HCT116 (cell line): ENCODE results near the gene CLTRN. TPM values are rescaled to one million over a fixed set of nuclear protein-coding genes. Genes with fewer than 3 reads are reported as not detected.

Experiments
- ATAC-seq: fragments of 200-7000 bp; cut with Tn5 transposase; 2 replicates; pipeline ENCODE4 v1.9.1; 2020; ENCODE audit warnings: mild to moderate bottlenecking, moderate library complexity
- BruUV-seq: library from RNA; stranded (reverse); fragments of 400-500 nt; replicated peaks from 2 replicates; lab custom pipeline; 2021; lab: Mats Ljungman, UMichigan
- CTCF ChIA-PET: fragments of 300-600 bp; sonication (Branson Sonifier 250); formaldehyde crosslinking; loops from one replicate; lab custom pipeline; 2021; ENCODE audit warnings: antibody characterized with exemption; lab: Charles Lee
- POLR2A ChIA-PET: fragments of 300-600, 350-600 bp; sonication (Branson Sonifier 250); formaldehyde crosslinking; loops from one replicate; lab custom pipeline; 2021; ENCODE audit warnings: antibody characterized with exemption; lab: Charles Lee
- RAD21 ChIA-PET, 2 experiments: fragments of 300-600 bp; sonication (Branson Sonifier 250); formaldehyde crosslinking; loops; one replicate each; lab custom pipeline; 2023; ENCODE audit warnings: low total read pairs in 2 of 2; ENCODE audit not compliant: uncharacterized antibody in 2 of 2, unreplicated experiment in 2 of 2, low non-redundant PET in 1 of 2; lab: Charles Lee
- DNase-seq: peaks from one replicate; pipeline ENCODE4 v3.0.0-alpha.2; 2010; ENCODE audit warnings: low read depth, low spot score
- H2AFZ ChIP-seq: fragments of 200-600 bp; shearing (Covaris generic), sonication (generic); 2 replicates; pipeline ENCODE4 v1.6.1; 2017; ENCODE audit warnings: low read depth, mixed run types, mixed read lengths, antibody characterized with exemption, low read length; ENCODE audit not compliant: poor library complexity, severe bottlenecking
- H3K27ac ChIP-seq: 2 replicates; pipeline ENCODE4 v1.5.1; 2012; ENCODE audit warnings: low read depth, low read length
- H3K27me3 ChIP-seq: fragments of 200-600 bp; sonication (generic); 2 replicates; pipeline ENCODE4 v1.6.1; 2016; ENCODE audit warnings: mixed run types, low read length, mixed read lengths; ENCODE audit not compliant: insufficient read depth
- H3K36me3 ChIP-seq, 2 experiments: fragments of 200-500 bp in 1 of 2; fragments of 200-600 bp in 1 of 2; sonication (Bioruptor generic) in 1 of 2; sonication (generic) in 1 of 2; 2 replicates each; pipeline versions ENCODE4 v1.5.1 to v1.6.1; 2014 to 2016; ENCODE audit warnings: low read length in 2 of 2, inconsistent platforms in 1 of 2, mixed read lengths in 1 of 2, mixed run types in 1 of 2; ENCODE audit not compliant: insufficient read depth in 2 of 2, control insufficient read depth in 1 of 2
- H3K4me1 ChIP-seq, 2 experiments: fragments of 200-600 bp in 1 of 2; sonication (generic) in 1 of 2; 2 replicates each; pipeline versions ENCODE4 v1.5.1 to v1.6.1; 2012 to 2017; ENCODE audit warnings: low read length in 2 of 2, inconsistent platforms in 1 of 2, mild to moderate bottlenecking in 1 of 2, mixed read lengths in 1 of 2, mixed run types in 1 of 2, moderate library complexity in 1 of 2; ENCODE audit not compliant: insufficient read depth in 2 of 2, control insufficient read depth in 1 of 2
- H3K4me2 ChIP-seq: fragments of 200-600 bp; sonication (generic); 2 replicates; pipeline ENCODE4 v1.6.1; 2017; ENCODE audit warnings: mixed run types, low read length, mixed read lengths
- H3K4me3 ChIP-seq, 2 experiments: fragments of 200-600 bp in 1 of 2; sonication (generic) in 1 of 2; replicated peaks in 1 of 2; 2 replicates each; pipeline ENCODE4 v1.5.1; 2011 to 2016; ENCODE audit warnings: low read length in 2 of 2, control low read depth in 1 of 2, low read depth in 1 of 2, mild to moderate bottlenecking in 1 of 2, mixed read lengths in 1 of 2, mixed run types in 1 of 2
- H3K79me2 ChIP-seq: fragments of 200-600 bp; sonication (generic); 2 replicates; pipeline ENCODE4 v1.6.1; 2017; ENCODE audit warnings: mild to moderate bottlenecking, mixed run types, low read length, moderate library complexity, mixed read lengths; ENCODE audit not compliant: insufficient read depth
- H3K9ac ChIP-seq: fragments of 200-600 bp; sonication (generic); 2 replicates; pipeline ENCODE4 v1.6.1; 2016; ENCODE audit warnings: low read length, mixed read lengths
- H3K9me2 ChIP-seq: fragments of 200-600 bp; sonication (generic), shearing (Covaris generic); 2 replicates; pipeline ENCODE4 v1.6.1; 2017; ENCODE audit warnings: mixed run types, mild to moderate bottlenecking, moderate library complexity; ENCODE audit not compliant: insufficient read depth
- H3K9me3 ChIP-seq, 2 experiments: fragments of 200-500 bp in 1 of 2; fragments of 200-600 bp in 1 of 2; sonication (Bioruptor generic) in 1 of 2; sonication (generic) in 1 of 2; 2 replicates each; pipeline ENCODE4 v1.6.1; 2014 to 2017; ENCODE audit warnings: low read length in 2 of 2, mixed read lengths in 2 of 2, inconsistent platforms in 1 of 2, low read depth in 1 of 2, mild to moderate bottlenecking in 1 of 2, mixed run types in 1 of 2, moderate library complexity in 1 of 2; ENCODE audit not compliant: control insufficient read depth in 1 of 2, insufficient read depth in 1 of 2
- H4K20me1 ChIP-seq: fragments of 200-600 bp; sonication (generic), shearing (Covaris generic); 2 replicates; pipeline ENCODE4 v1.6.1; 2017; ENCODE audit warnings: mixed run types, mild to moderate bottlenecking, moderate library complexity; ENCODE audit not compliant: insufficient read depth
- ATF3 ChIP-seq: IDR thresholded peaks from 2 replicates; pipeline ENCODE4 v1.6.1; 2012
- CBX3 ChIP-seq: IDR thresholded peaks from 2 replicates; pipeline ENCODE4 v1.6.1; 2012; ENCODE audit warnings: low read depth
- CEBPB ChIP-seq: IDR thresholded peaks from 2 replicates; pipeline ENCODE4 v1.6.1; 2012; ENCODE audit warnings: low read depth
- EGR1 ChIP-seq: IDR thresholded peaks from 2 replicates; pipeline ENCODE4 v1.6.1; 2012; ENCODE audit warnings: low read depth
- ELF1 ChIP-seq: IDR thresholded peaks from 2 replicates; pipeline ENCODE4 v1.6.1; 2012; ENCODE audit warnings: low read depth, borderline replicate concordance
- EZH2 ChIP-seq: fragments of 200-600 bp; sonication (generic); IDR thresholded peaks from 2 replicates; pipeline ENCODE4 v1.6.1; 2017; ENCODE audit warnings: antibody characterized with exemption, mixed run types
- EZH2phosphoT487 ChIP-seq: fragments of 200-600 bp; IDR thresholded peaks from 2 replicates; pipeline ENCODE4 v1.6.1; 2018; ENCODE audit warnings: antibody characterized with exemption, borderline replicate concordance
- JUND ChIP-seq: IDR thresholded peaks from 2 replicates; pipeline ENCODE4 v1.6.1; 2012
- MAX ChIP-seq: IDR thresholded peaks from 2 replicates; pipeline ENCODE4 v1.6.1; 2012
- POLR2A ChIP-seq: IDR thresholded peaks from 2 replicates; pipeline ENCODE4 v1.7.0; 2011; ENCODE audit warnings: borderline replicate concordance; ENCODE audit not compliant: insufficient read depth, insufficient read length; ENCODE audit errors: extremely low read depth
- POLR2AphosphoS5 ChIP-seq: IDR thresholded peaks from 2 replicates; pipeline ENCODE4 v1.6.1; 2011; ENCODE audit warnings: mild to moderate bottlenecking, low read depth, low read length, moderate library complexity
- SIN3A ChIP-seq: IDR thresholded peaks from 2 replicates; pipeline ENCODE4 v1.6.1; 2012; ENCODE audit warnings: low read depth
- SP1 ChIP-seq: IDR thresholded peaks from 2 replicates; pipeline ENCODE4 v1.6.1; 2012; ENCODE audit warnings: low read depth
- TCF7L2 ChIP-seq: IDR thresholded peaks from 2 replicates; pipeline ENCODE4 v1.7.0; 2011; ENCODE audit warnings: borderline replicate concordance, inconsistent platforms; ENCODE audit not compliant: insufficient read depth, insufficient read length; ENCODE audit errors: extremely low read depth
- YY1 ChIP-seq: IDR thresholded peaks from 2 replicates; pipeline ENCODE4 v1.6.1; 2011; ENCODE audit warnings: low read length, low read depth, moderate library complexity, mild to moderate bottlenecking; ENCODE audit not compliant: insufficient replicate concordance; ENCODE audit errors: extremely low read depth
- ZBTB33 ChIP-seq: IDR thresholded peaks from 2 replicates; pipeline ENCODE4 v1.6.1; 2011; ENCODE audit warnings: mild to moderate bottlenecking, low read length, moderate library complexity; ENCODE audit not compliant: insufficient replicate concordance; ENCODE audit errors: extremely low read depth
- ZNF274 ChIP-seq: fragments of 200-500 bp; sonication (Bioruptor generic); IDR thresholded peaks from 2 replicates; pipeline ENCODE4 v1.6.1; 2014; ENCODE audit warnings: mild to moderate bottlenecking, low read depth, low read length, inconsistent platforms
- intact Hi-C: fragments of 100-400 bp; cut with micrococcal nuclease; formaldehyde crosslinking; loops from 2 replicates; pipeline ENCODE4 v1.10.0; 2022
- total RNA-seq: library from RNA; stranded (reverse); gene quantifications from one replicate; pipeline ENCODE4 v1.2.1, GENCODE V29; 2021; ENCODE audit not compliant: unreplicated experiment

The CLTRN gene
- total RNA-seq, 1 experiment from 2014 or later: 0.25 TPM

GRCh38 chrX:15678339-15678738 is 13.7 kb upstream of the CLTRN start:
- H3K36me3 ChIP-seq: no peaks in the 10 kb centered on the region
- H3K9me3 ChIP-seq: no peaks in the 10 kb centered on the region
- CTCF ChIA-PET: no interaction called here
- DNase-seq (no peak), ATAC-seq (no peak)
- peaks cover 55% of the 10 kb centered on the region for H3K79me2 ChIP-seq
- POLR2A ChIA-PET: no interaction called here
- RAD21 ChIA-PET: no interaction called here
- H3K27me3 ChIP-seq: no peaks in the 10 kb centered on the region
- intact Hi-C loops: no loop called here
- H3K4me2 ChIP-seq: no peak overlapping the region
- H4K20me1 ChIP-seq: no peaks in the 10 kb centered on the region
- peaks cover 6 to 18% of the 10 kb centered on the region in 2 experiments for H3K4me1 ChIP-seq
- H3K9me2 ChIP-seq: no peaks in the 10 kb centered on the region
- no peak overlapping the region for H2AFZ ChIP-seq
- no peak overlapping the region for H3K4me3 ChIP-seq
- BruUV-seq: no TSS peak
- H3K27ac ChIP-seq: no peak overlapping the region
- TF ChIP-seq POLR2AphosphoS5 (no peak), EZH2phosphoT487 (no peak)
- no peak overlapping the region for H3K9ac ChIP-seq

GRCh38 chrX:15676886-15677285 is 12.3 kb upstream of the CLTRN start:
- H3K4me1 ChIP-seq: peaks cover 6 to 18% of the 10 kb centered on the region in 2 experiments
- no peaks in the 10 kb centered on the region for H4K20me1 ChIP-seq
- no peaks in the 10 kb centered on the region for H3K9me3 ChIP-seq
- ChIA-PET CTCF (no interaction called here), POLR2A (no interaction called here), RAD21 (no interaction called here)
- H3K27ac ChIP-seq: no peak overlapping the region
- no peaks in the 10 kb centered on the region for H3K36me3 ChIP-seq
- no peaks in the 10 kb centered on the region for H3K9me2 ChIP-seq
- peaks cover 45% of the 10 kb centered on the region for H3K79me2 ChIP-seq
- peak overlapping the region; percentile 77 to 81 for H3K4me3 ChIP-seq
- peak overlapping the region; percentile 87 for H3K9ac ChIP-seq
- peak overlapping the region; percentile 86 for H3K4me2 ChIP-seq
- H2AFZ ChIP-seq: no peak overlapping the region
- DNase-seq (no peak), ATAC-seq (no peak)
- TF ChIP-seq EZH2phosphoT487: no peak
- TF ChIP-seq CBX3: no peak
- TF ChIP-seq MAX: no peak
- no peak for TF ChIP-seq JUND
- no peak for TF ChIP-seq EGR1
- no peak for TF ChIP-seq SIN3A
- TF ChIP-seq CEBPB: no peak
- no peak for TF ChIP-seq POLR2A
- no peak for TF ChIP-seq SP1
- TF ChIP-seq ATF3: no peak
- TF ChIP-seq ZNF274: no peak
- no peak for TF ChIP-seq ELF1
- no peak for TF ChIP-seq YY1
- TF ChIP-seq ZBTB33: no peak
- no peak for TF ChIP-seq EZH2
- no peak for TF ChIP-seq TCF7L2
- no peak for TF ChIP-seq POLR2AphosphoS5
- no peaks in the 10 kb centered on the region for H3K27me3 ChIP-seq
- BruUV-seq: no TSS peak
- intact Hi-C loops: no loop called here
